ENCODE measurements around the gene DHRS4. TPM values are rescaled to one million over a fixed set of nuclear protein-coding genes. Genes with fewer than 3 reads are reported as not detected.
"Not testable (repeated sequence)": the region's sequence is repeated elsewhere in the genome, so short reads cannot be mapped to it uniquely, and the experiment has no call there.

Gene DHRS4
- total RNA-seq, 1 donor: 21.4 TPM

DNA sequence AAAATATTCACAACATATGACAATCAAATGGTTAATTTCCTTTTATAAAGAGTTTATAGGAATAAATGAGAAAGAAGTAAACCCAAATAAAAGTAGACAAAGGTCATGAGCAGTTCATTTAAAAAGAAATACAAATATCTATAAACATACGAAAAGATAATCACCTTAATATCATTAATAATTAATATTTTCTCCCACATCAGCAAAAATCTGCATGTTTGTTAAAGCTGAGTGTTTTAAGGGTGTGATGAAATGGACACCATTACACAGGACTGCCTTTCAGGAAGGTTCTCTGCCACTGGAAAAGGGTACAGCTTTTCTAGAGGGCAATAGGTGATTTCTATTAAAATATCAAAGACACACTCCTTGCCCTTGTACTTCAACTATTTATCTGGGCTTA is 14.7 kb upstream of the DHRS4 start:
- TF ChIP-seq, protein P1, sequence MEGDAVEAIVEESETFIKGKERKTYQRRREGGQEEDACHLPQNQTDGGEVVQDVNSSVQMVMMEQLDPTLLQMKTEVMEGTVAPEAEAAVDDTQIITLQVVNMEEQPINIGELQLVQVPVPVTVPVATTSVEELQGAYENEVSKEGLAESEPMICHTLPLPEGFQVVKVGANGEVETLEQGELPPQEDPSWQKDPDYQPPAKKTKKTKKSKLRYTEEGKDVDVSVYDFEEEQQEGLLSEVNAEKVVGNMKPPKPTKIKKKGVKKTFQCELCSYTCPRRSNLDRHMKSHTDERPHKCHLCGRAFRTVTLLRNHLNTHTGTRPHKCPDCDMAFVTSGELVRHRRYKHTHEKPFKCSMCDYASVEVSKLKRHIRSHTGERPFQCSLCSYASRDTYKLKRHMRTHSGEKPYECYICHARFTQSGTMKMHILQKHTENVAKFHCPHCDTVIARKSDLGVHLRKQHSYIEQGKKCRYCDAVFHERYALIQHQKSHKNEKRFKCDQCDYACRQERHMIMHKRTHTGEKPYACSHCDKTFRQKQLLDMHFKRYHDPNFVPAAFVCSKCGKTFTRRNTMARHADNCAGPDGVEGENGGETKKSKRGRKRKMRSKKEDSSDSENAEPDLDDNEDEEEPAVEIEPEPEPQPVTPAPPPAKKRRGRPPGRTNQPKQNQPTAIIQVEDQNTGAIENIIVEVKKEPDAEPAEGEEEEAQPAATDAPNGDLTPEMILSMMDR (IDR thresholded peaks at IDR 0.05; ENCODE audit: insufficient read depth, low read length): no peak
- DNase-seq (ENCODE audit: low read depth): no peak
- H3K4me3 ChIP-seq (ENCODE audit: low read depth, low read length): no peak overlapping the region

DNA sequence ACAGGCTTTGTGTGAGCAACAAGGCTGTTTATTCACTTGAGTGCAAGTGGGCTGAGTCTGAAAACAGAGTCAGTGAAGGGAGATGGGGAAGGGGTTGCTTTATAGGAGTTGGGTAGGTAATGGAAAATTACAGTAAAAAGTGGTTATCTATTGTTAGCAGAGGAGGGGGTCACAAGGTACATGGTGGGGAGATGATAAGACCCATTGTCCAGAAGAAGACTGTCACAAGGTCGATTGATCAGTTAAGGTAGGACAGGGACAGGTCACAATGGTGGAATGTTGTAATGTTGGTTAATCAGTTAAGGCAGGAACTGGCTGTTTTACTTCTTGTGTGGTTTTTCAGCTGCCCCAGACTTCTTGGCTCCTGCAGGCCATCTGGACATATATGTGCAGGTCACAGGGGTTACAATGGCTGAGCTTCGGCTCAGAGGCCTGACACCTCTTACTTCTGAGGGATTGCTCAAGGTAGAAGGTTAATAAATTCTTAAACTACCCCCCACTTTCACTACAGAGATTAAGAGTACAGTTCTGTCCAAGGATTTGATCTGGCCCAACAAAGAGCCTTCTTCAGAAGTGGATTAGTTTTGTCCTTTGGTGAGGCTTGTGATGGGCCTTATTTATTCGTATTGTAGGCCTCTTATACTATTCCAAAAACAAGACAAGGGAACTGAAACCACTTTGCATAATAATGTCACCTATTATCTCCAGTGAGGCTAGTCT is 13.8 kb upstream of the DHRS4 start:
- no peak overlapping the region for H3K4me3 ChIP-seq (ENCODE audit: low read depth, low read length)
- no peak for DNase-seq (ENCODE audit: low read depth)
- TF ChIP-seq, protein P1 (IDR thresholded peaks at IDR 0.05; ENCODE audit: insufficient read depth, low read length): no peak

DNA sequence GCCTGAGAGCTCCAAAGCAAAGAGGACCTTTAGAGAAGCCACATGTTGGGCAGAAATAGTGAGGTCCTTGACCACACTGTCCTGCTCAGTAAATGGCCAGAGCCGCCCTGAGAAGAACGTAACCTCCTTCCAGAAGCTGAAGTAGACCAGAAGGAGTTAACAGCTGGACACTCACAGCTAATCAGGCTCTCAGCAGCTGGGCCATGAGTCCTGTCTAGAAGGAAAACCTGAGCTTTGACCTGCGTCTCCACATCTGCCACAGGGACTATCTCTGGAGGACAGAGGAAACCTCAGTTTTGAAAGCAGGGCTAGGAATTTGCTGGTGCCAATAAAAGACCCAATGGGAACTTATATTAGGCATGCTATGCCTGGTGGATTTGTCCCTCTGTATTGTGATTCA is 12.3 kb upstream of the DHRS4 start:
- no peak for DNase-seq (ENCODE audit: low read depth)
- H3K4me3 ChIP-seq (ENCODE audit: low read depth, low read length): no peak overlapping the region
- TF ChIP-seq, protein P1 (IDR thresholded peaks at IDR 0.05; ENCODE audit: insufficient read depth, low read length): no peak

DNA sequence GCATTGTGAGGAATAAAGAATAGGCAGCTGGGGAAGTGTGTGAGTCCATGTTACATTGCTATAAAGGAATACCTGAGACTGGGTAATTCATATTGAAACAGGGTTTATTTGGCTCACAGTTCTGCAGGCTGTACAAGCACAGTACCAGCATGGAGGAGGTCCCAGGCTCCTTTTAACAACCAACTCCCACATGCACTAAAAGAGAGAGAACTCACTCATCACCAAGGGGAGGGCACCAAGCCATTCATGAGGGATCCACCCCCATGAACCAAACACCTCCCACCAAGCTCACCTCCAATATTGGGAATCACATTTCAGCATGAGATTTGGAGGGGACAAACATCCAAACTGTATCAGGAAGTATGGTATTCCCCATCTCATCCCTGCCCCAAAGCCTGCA is 11.9 kb upstream of the DHRS4 start:
- TF ChIP-seq, protein P1 (IDR thresholded peaks at IDR 0.05; ENCODE audit: insufficient read depth, low read length): no peak
- DNase-seq (ENCODE audit: low read depth): no peak
- H3K4me3 ChIP-seq (ENCODE audit: low read depth, low read length): no peak overlapping the region

DNA sequence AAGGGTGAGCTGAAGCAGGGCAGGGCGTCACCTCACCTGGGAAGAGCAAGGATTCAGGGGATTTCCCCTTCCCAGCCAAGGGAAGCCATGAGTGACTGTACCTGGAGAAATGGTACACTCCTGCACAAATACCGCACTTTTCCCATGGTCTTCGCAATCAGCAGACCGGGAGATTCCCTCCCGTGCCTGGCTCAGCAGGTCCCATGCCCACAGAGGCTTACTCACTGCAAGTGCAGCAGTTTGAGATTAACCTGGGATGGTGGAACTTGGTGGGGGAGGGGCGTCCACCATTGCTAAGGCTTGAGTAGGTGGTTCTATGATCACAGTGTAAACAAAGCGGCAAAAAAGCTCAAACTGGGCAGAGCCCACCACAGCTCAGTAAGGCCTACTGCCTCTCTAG is 11.0 kb upstream of the DHRS4 start:
- TF ChIP-seq, protein P1 (IDR thresholded peaks at IDR 0.05; ENCODE audit: insufficient read depth, low read length): no peak
- DNase-seq (ENCODE audit: low read depth): no peak
- no peak overlapping the region for H3K4me3 ChIP-seq (ENCODE audit: low read depth, low read length)

DNA sequence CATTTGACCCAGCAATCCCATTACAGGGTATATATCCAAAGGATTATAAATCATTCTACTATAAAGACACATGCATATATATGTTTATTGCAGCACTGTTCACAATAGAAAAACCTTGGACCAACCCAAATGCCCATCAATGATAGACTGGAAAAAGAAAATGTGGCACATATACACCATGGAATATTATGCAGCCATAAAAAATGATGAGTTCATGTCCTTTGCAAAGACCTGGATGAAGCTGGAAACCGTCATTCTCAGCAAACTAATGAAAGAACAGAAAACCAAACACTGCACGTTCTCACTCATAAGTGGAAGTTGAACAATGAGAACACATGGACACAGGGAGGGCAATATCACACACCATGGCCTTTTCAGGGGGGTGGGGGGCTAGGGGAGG is 4.5 kb upstream of the DHRS4 start:
- not testable (repeated sequence) for H3K4me3 ChIP-seq (ENCODE audit: low read depth, low read length); DNase-seq (ENCODE audit: low read depth)

DNA sequence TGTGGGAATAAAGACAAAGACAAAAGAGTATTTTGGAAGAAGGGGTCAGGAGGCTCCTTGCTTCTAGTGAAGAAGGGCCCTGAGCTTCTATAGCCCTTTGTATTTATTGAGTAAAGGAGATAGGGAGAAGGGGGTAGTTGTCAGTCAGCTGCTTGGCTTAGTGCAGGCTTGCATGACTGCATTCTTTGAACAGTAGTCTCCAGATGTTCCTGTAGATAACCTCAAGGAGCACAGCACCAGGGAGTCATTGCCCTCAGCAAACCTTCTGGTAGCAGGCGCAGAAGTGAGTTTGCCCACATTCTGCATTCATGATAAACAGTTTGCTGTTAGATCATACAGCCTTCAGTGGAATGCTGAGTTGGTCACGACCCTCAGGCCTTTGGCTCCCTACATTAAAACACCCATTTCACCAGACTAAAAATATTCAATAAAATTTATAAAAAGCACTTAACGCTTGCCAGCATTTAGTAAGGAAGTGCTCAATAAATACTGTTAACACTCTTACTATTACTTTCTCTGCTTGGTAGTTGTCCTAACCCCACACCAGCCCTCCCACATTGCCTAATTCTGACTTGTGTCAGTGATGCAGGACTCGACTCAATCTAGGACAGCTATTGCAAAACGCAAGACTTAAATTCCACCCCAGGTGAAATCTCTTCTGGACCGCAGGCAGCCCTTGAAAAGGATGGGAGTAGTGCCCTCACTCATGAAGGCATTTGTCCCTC is 3.0 kb upstream of the DHRS4 start:
- DNase-seq (ENCODE audit: low read depth): no peak
- H3K4me3 ChIP-seq (ENCODE audit: low read depth, low read length): no peak overlapping the region
- TF ChIP-seq, protein P1 (IDR thresholded peaks at IDR 0.05; ENCODE audit: insufficient read depth, low read length): no peak

DNA sequence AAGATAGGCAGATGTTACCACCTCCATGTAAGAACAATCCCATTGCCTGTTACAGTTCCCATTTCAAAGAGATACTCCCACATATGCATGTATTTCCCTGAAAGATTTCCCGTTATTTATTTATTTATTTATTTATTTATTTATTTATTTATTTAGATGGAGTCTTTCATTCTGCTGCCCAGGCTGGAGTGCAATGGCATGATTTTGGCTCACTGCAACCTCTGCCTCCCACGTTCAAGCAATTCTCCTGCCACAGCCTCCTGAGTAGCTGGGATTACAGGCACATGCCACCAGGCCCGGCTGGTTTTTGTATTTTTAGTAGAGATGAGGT is 2.5 kb upstream of the DHRS4 start:
- H3K4me3 ChIP-seq (ENCODE audit: low read depth, low read length); DNase-seq (ENCODE audit: low read depth): not testable (repeated sequence)

Measured in fibroblast of the aortic adventitia (primary cell).